GM12878 (cell line): ENCODE measurements around the gene SNAPC4.

Experiments
- BACH1 ChIP-seq: fragments of 450-650 bp; IDR thresholded peaks from 2 replicates; pipeline ENCODE4 v1.6.1; 2017; ENCODE audit warnings: mild to moderate bottlenecking, borderline replicate concordance
- BHLHE40 ChIP-seq, 2 experiments: fragments of 450-650 bp in 1 of 2; IDR thresholded peaks; 2 replicates each; pipeline ENCODE4 v1.6.1; 2011 to 2017; ENCODE audit warnings: low read depth in 2 of 2, borderline replicate concordance in 1 of 2, improper control_type of control experiment in 1 of 2, low read length in 1 of 2, mild to moderate bottlenecking in 1 of 2
- CEBPB ChIP-seq, 2 experiments: fragments of 150-350 bp in 1 of 2; IDR thresholded peaks; 2 replicates each; pipeline ENCODE4 v1.6.1; 2012 to 2014; ENCODE audit warnings: low read depth in 2 of 2, low read length in 2 of 2, borderline replicate concordance in 1 of 2, inconsistent platforms in 1 of 2
- CHD1 ChIP-seq: IDR thresholded peaks from 2 replicates; pipeline ENCODE4 v1.6.1; 2012; ENCODE audit warnings: low read depth, low read length, improper control_type of control experiment
- EZH2 ChIP-seq: IDR thresholded peaks from 2 replicates; pipeline ENCODE4 v1.6.1; 2012; ENCODE audit warnings: low read depth, mild to moderate bottlenecking, control low read depth, inconsistent platforms, low read length, borderline replicate concordance; ENCODE audit not compliant: control insufficient read depth
- NFIC ChIP-seq: IDR thresholded peaks from 2 replicates; pipeline ENCODE4 v1.6.1; 2012; ENCODE audit warnings: low read depth, mild to moderate bottlenecking, inconsistent platforms, low read length, moderate library complexity
- NFYB ChIP-seq: IDR thresholded peaks from 2 replicates; pipeline ENCODE4 v1.6.1; 2011; ENCODE audit warnings: low read depth, mild to moderate bottlenecking, low read length, improper control_type of control experiment, moderate library complexity; ENCODE audit not compliant: insufficient read depth
- RAD21 ChIP-seq: IDR thresholded peaks from 2 replicates; pipeline ENCODE4 v1.6.1; 2011; ENCODE audit warnings: mild to moderate bottlenecking, low read depth, low read length, moderate library complexity; ENCODE audit not compliant: insufficient read depth
- RFX5 ChIP-seq: IDR thresholded peaks from 2 replicates; pipeline ENCODE4 v1.6.1; 2011; ENCODE audit warnings: low read depth, low read length, improper control_type of control experiment
- SREBF2 ChIP-seq: IDR thresholded peaks from 2 replicates; pipeline ENCODE4 v1.6.1; 2012; ENCODE audit warnings: mild to moderate bottlenecking, low read length
- TCF7 ChIP-seq: IDR thresholded peaks from 2 replicates; pipeline ENCODE4 v1.6.1; 2014; ENCODE audit warnings: antibody characterized with exemption, borderline replicate concordance
- TF ChIP-seq, protein P1 (sequence below), 3 experiments: IDR thresholded peaks in 2 of 3; conservative IDR thresholded peaks in 1 of 3; 2 replicates each; pipeline ENCODE4 v1.5.1; 2011; ENCODE audit warnings: low read depth in 3 of 3, low read length in 3 of 3, mild to moderate bottlenecking in 3 of 3, control low read depth in 2 of 3, moderate library complexity in 2 of 3, inconsistent platforms in 1 of 3, mixed read lengths in 1 of 3; ENCODE audit not compliant: control insufficient read depth in 2 of 3, insufficient read depth in 1 of 3; ENCODE audit errors: extremely low read depth in 1 of 3
- TF ChIP-seq, protein P2 (sequence below): IDR thresholded peaks from 2 replicates; pipeline ENCODE4 v1.6.1; 2011; ENCODE audit warnings: low read depth, mild to moderate bottlenecking, low read length, moderate library complexity, borderline replicate concordance; ENCODE audit errors: extremely low read depth

DNA sequence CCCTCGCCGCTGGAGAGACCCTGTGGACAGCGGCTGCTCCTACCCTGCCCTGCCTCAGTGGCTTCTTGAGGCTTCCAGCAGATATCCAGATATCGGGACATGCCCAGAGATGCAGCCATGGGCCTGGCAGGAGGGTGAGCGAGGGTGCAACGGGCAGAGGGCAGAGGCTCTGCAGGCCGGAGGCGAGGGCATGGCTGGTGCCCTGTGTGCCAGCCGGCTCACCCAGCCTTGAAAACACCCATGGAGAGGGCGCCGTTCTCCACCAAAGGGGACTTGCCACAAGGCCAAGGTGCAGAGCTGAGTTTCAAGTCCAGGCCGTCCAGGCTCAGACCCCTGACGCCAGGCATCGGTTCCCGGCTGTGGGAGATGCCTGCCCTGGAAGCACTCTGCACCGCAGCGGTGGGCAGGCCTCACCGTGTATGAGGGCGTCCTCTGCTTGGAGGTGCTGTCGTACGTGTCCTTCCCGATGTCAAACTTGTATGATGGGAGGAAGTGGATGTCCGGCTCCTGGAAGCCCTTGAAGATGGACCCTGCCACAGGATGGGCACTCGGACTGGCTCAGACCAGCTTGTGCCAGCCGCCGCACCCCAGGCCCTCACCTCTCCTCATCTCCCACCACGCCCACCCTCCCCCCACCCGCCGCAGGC is 30.7 kb upstream of the SNAPC4 start:
- TF ChIP-seq EZH2 (no peak), NFYB (no peak), NFIC (no peak), BACH1 (no peak), CEBPB (IDR thresholded peaks at IDR 0.05; ENCODE audit: borderline replicate concordance in 1 of 2, low read depth in 2 of 2, low read length in 2 of 2) (no peak), BHLHE40 (IDR thresholded peaks at IDR 0.05; ENCODE audit: borderline replicate concordance in 1 of 2, low read depth in 2 of 2, low read length in 1 of 2) (no peak), TCF7 (no peak), CHD1 (no peak), RAD21 (no peak), SREBF2 (no peak), RFX5 (no peak)
- TF ChIP-seq, protein P1, sequence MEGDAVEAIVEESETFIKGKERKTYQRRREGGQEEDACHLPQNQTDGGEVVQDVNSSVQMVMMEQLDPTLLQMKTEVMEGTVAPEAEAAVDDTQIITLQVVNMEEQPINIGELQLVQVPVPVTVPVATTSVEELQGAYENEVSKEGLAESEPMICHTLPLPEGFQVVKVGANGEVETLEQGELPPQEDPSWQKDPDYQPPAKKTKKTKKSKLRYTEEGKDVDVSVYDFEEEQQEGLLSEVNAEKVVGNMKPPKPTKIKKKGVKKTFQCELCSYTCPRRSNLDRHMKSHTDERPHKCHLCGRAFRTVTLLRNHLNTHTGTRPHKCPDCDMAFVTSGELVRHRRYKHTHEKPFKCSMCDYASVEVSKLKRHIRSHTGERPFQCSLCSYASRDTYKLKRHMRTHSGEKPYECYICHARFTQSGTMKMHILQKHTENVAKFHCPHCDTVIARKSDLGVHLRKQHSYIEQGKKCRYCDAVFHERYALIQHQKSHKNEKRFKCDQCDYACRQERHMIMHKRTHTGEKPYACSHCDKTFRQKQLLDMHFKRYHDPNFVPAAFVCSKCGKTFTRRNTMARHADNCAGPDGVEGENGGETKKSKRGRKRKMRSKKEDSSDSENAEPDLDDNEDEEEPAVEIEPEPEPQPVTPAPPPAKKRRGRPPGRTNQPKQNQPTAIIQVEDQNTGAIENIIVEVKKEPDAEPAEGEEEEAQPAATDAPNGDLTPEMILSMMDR (IDR thresholded peaks at IDR 0.05 in 2 of 3, conservative IDR thresholded peaks at IDR 0.05 in 1 of 3; ENCODE audit: control insufficient read depth in 2 of 3, extremely low read depth in 1 of 3, insufficient read depth in 1 of 3, low read depth in 3 of 3, low read length in 3 of 3): no peak
- TF ChIP-seq, protein P2, sequence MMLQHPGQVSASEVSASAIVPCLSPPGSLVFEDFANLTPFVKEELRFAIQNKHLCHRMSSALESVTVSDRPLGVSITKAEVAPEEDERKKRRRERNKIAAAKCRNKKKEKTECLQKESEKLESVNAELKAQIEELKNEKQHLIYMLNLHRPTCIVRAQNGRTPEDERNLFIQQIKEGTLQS: no peak
